NCI-H2171 (cell line): ENCODE measurements around the gene RNF182.
"Not testable (repeated sequence)": the region's sequence is repeated elsewhere in the genome, so short reads cannot be mapped to it uniquely, and the experiment has no call there.

ENCODE experiments used
- DNase-seq: peaks from one replicate; lab custom pipeline; 2025; lab: John Stamatoyannopoulos, UW

RNF182 gene, protein sequence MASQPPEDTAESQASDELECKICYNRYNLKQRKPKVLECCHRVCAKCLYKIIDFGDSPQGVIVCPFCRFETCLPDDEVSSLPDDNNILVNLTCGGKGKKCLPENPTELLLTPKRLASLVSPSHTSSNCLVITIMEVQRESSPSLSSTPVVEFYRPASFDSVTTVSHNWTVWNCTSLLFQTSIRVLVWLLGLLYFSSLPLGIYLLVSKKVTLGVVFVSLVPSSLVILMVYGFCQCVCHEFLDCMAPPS

DNA sequence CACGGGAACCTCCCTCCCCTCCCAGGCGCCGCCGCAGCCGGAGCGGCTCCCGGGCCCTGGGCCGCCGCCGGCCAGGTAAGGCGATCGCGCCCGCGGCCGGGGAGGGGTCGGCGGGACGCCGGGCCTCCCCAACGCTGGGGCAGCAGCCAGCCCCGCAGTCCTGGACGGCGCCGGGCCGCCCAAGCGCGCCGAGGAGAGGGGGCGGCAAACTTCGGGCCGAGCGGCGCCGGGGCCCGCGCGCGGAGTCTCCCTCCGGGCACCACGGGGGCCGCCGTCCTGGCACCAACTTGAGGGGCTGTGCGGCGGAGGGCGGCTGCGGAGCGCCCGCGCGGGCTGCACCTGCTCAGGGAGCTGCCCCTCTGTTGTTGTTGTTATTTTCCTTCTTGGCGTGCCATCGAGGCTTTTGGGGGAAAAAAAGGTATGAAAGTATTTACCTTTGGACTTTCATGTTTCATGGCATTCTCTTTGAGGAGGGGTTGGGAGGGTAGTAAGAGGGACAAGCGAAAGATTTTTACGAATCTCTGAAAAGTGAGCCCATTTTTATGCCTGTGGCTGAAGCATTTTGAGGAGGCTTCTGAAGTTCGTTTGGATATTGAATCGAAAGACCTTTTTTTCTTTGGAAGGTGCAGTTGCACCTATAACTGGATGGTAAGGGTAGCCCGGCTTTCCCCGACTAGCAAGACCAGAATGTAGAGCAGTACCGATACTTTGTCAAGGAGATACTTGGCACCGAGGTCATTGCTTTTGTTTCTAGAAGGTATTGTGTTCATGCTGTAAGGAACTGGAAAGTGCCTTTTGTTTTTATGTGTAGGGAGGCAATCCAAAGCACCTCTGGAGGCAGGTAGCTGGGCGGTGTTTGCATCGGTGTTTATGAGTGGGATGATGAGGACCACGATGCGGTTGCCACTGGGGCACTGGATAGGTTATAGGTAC, at the start of gene RNF182:
RNF182 (plus strand) TSS at position 4 of the 933 bp plus-strand sequence. CDS start 52,168 bp downstream, outside the sequence.
- DNase-seq: no peak

DNA sequence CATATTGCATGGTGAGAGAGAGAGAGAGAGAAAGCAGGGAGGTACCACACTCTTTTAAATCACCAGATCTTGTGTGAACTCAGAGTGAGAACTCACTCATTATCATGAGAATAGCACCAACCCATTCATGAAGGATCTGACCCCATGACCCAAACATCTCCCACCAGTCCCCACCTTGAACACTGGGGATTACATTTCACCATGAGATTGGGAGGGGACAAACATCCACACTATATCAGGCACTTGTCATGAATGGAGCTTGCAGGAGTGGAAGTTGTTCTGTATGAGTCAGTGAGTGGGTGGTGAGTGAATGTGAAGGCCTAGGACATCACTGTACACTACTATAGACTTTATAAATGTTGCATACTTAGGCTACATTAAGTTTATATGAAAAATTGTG, 47.7 kb upstream of the RNF182 start:
- no peak for DNase-seq

DNA sequence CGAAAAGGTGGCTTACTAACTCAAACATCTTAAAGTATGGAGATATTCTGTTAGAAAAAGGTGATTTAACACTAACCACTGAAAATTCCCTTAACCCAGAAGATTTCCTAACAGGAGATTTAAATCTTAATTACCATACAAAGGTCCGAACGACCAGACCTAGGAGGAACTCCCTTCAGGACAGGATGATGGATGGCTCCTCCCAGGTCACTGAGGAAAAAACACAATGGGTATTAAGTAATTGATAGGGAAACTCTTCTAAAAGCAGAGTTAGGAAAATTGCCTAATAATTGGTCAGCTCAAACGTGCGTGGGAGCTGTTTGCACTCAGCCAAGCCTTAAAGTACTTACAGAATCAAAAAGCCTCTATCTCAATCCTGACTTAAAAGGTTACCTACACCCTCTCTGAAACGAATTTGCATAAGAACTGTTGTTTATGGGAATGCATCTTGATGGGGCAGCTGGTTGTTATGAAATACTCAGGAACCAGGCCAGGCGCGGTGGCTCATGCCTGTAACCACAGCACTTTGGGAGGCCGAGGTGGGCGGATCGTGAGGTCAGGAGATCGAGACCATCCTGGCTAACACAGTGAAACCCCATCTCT, 44.6 kb upstream of the RNF182 start:
- not testable (repeated sequence) for DNase-seq

DNA sequence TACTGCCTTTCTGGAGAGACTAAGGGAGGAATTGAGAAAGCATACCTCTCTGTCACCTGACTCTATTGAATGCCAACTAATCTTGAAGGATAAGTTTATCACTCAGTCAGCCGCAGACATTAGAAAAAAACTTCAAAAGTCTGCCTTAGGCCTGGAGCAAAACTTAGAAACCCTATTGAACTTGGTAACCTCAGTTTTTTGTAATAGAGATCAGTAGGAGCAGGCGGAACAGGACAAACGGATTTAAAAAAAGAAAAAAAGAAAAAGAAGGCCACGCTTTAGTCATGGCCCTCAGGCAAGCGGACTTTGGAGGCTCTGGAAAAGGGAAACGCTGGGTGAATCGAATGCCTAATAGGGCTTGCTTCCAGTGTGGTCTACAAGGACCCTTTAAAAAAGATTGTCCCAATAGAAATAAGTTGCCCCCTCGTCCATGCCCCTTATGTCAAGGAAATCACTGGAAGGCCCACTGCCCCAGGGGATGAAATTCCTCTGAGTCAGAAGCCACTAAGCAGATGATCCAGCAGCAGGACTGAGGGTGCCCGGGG, 43.1 kb upstream of the RNF182 start:
- DNase-seq: no peak

- DNase-seq: no peak
Observed at GRCh38 chr6:13883966-13884365, 40.8 kb upstream of the RNF182 start.

DNA sequence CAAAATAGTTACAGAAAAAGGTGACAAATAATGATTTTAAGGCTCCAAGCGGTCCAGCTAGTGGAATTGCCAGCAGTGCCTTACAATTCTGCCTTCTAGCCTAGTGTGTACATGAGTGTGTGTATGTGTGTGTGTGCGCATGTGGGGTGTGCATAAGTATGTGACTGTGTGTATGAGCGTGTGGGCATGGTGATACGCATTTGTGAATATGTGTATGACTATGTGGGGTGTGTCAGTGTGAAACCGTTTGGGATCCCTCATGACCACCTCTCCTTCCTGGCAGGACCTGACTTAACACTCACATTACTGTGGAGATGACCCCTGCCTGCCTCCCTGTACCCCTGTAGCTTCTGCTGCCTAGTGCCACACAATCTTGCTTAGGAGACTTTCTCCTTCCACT, 40.4 kb upstream of the RNF182 start:
- DNase-seq: no peak

DNA sequence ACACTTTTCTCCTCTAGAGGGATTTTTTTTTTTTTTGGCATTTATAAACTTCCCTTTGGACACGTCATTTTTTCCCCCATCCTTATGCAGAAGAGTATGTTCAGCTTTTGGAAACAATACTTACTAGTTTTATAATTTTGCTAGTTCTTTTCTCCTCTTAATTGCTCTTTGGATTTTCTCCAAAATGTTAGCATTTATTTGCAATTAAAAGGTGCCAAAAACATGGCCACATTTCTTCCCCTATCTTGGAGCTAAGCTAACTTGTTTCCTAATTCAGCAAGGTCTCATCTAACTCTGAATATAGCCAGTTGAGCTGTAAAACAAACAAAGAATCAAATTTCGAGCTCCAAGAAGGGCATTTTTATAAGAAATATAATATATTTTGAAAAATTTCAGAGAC, 39.2 kb upstream of the RNF182 start:
- DNase-seq: no peak

DNA sequence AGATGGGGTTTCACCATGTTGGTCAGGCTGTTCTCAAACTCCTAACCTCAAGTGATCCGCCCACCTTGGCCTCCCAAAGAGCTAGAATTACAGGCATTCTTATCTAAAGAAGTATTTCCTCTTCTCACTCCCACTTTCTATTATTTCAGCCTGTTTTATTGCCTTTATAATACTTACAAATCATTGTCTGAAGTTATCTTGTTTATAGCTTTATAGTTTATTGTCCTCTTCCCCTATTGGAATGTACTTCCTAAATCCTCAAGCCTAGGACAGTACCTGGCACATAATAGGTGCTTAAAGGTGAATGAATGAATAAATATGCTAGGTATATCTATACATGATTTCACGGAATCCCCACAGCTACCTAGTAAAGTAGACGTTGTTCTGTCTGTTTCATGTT, 37.8 kb upstream of the RNF182 start:
- DNase-seq: no peak

GRCh38 chr6:13892017-13892645, 32.6 kb upstream of the RNF182 start:
- no peak for DNase-seq

DNA sequence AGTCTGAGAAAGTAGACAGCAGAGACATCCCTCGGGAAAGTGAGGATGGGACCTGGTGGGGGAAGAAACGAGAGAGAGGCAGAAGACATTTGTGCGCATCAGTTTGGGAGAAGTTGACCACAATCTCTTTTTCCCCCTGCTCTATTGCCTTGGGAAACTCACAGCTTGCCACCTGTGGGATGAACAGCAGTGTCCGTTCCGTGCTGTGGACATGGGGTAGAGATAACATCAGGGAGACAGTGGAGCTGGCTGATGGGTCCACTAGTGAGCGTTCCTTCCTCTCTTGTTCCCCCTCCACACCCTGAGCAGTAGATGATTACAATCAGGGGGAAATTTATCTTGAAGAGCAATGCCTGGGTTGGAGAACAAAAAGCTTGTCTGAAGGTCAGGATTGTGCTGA, 21.8 kb upstream of the RNF182 start:
- DNase-seq: no peak

DNA sequence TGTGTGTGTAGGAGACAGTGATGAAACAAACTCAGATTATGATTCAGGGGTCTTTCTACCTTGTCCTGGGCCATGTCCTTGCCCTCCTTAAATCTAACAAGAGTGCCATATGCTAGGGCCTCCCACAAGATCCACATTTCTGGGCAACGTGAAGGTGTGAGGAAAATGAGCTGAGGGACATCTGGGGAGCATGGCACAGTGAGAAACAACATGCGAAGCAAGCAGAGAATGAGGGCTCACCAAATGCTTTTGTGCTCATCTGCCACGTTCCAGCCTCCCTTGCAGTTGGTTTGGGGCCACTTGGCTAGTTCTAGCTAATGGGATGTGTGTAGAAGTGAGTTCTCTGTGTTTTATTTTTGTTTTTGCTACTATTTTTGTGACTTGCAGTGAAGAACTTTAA, 21.4 kb upstream of the RNF182 start:
- DNase-seq: no peak

- no peak for DNase-seq
Observed at GRCh38 chr6:13907001-13907350, 17.8 kb upstream of the RNF182 start.

- no peak for DNase-seq
Observed at GRCh38 chr6:13907614-13908215, 17.0 kb upstream of the RNF182 start.

GRCh38 chr6:13908955-13909381, 15.8 kb upstream of the RNF182 start:
- DNase-seq: peak; percentile 59

DNA sequence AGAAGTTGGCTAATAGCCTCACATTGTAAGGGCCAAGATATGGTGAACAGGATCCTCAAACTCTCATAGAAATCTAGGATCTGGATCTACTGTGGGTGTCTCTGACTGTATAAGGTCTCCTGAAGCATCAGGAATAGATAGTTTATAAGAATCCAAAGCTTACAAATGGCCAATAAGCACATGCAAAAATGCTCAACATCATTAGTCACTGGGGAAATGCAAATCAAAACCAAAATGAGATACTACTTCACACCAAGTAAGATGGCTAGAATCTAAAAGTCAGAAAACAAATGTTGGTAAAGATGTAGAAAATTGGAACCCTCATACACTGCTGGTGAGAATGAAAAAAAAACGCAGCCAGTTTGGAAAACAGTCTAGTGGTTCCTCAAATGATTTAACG, 14.3 kb upstream of the RNF182 start:
- no peak for DNase-seq

GRCh38 chr6:13911337-13911736, 13.4 kb upstream of the RNF182 start:
- no peak for DNase-seq

- DNase-seq: no peak
Observed at GRCh38 chr6:13913226-13914001, 11.3 kb upstream of the RNF182 start.

DNA sequence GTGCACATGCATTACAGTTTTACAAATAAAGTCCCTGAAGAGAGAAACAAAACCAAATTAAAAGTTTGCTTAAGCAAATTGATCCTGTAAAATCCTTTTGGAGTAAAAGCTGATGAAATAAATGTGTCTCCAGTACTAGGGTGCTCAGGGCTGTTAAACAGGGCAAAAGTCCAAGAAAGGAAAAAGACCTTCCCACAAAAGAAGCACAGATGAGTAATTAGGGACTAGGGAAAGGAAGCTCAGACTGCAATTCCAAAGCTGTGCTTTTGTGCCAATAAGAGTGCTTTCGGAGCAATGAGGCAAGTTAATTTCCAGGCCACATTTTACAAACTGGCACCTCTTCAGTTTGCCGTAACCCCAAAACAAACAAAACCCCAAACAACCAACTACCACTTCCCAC, 10.4 kb upstream of the RNF182 start:
- no peak for DNase-seq

DNA sequence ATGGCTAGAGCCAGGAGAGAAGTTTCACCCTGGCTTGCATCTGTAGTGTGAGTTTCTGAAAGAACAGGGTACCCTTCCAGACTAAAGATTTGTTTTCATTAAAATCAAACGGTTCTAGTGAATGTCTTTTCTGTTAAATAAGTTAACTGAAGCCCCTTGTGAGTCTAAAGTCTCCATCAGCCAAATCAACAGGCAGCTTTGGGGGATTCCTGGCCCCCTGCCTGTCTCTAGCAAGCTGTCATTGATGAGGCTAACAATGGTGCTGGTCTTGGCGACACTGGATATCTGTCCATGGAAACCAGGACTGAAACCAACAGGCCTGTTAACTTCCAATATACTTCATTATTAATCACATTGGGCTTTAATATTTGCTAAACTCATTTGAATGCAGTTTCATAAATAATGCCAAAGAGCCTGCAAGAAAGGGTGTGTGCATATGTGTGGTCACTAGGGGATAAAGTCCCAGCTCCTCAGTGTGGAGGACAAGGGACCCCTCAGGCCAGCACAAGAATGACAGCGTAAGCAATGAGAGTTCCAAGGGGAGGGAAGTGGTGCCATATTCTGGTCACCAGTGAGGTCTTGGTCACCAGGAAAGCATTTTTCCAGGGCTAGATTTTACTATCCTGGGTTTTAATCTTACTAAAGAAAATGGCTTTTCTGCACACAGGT, 9.1 kb upstream of the RNF182 start:
- no peak for DNase-seq

- peak; percentile 71 for DNase-seq
Observed at GRCh38 chr6:13916230-13916944, 8.4 kb upstream of the RNF182 start.
